Endothelial cell of umbilical vein (primary cell): ENCODE results near the gene PANK3. TPM values are rescaled to one million over a fixed set of nuclear protein-coding genes. Genes with fewer than 3 reads are reported as not detected.

Source experiments
- BruUV-seq: library from RNA; stranded (reverse); fragments of 400-500 nt; replicated peaks from 2 replicates; lab custom pipeline; 2021; lab: Mats Ljungman, UMichigan
- CTCF ChIA-PET: fragments of 300-600, 350-600 bp; sonication (Branson Sonifier 250); formaldehyde crosslinking; loops from one replicate; lab custom pipeline; 2021; ENCODE audit warnings: antibody characterized with exemption, inconsistent platforms; lab: Charles Lee
- POLR2A ChIA-PET: fragments of 300-600, 350-600 bp; sonication (Branson Sonifier 250); formaldehyde crosslinking; loops from one replicate; lab custom pipeline; 2021; ENCODE audit warnings: antibody characterized with exemption, inconsistent platforms; lab: Charles Lee
- DNase-seq: peaks from one replicate; pipeline ENCODE4 v3.0.0-alpha.2; 2011; ENCODE audit warnings: low read depth, low spot score
- FAIRE-seq: peaks from 2 replicates; lab custom pipeline; 2011; peaks lifted over from hg19 to GRCh38; lab: Jason Lieb, UNC
- H2AFZ ChIP-seq: 2 replicates; pipeline ENCODE4 v1.6.0; 2012; ENCODE audit warnings: low read depth, low read length, control low read depth, inconsistent platforms
- H3K27ac ChIP-seq: 2 replicates; pipeline ENCODE4 v1.5.1; 2011; ENCODE audit warnings: low read depth, mild to moderate bottlenecking, control low read depth, low read length, moderate library complexity; ENCODE audit not compliant: insufficient read depth
- H3K27me3 ChIP-seq, 2 experiments: 2 replicates each; pipeline versions ENCODE4 v1.6.0 to v1.6.1; 2011; ENCODE audit warnings: low read length in 2 of 2, mixed read lengths in 1 of 2; ENCODE audit not compliant: control insufficient read depth in 2 of 2, insufficient read depth in 2 of 2
- H3K36me3 ChIP-seq, 2 experiments: 2 replicates in 1 of 2; 3 replicates in 1 of 2; pipeline ENCODE4 v1.5.1; 2011; ENCODE audit warnings: low read length in 2 of 2, mild to moderate bottlenecking in 1 of 2, moderate library complexity in 1 of 2; ENCODE audit not compliant: control insufficient read depth in 2 of 2, insufficient read depth in 2 of 2; ENCODE audit errors: extremely low read depth in 1 of 2
- H3K4me1 ChIP-seq: 3 replicates; pipeline ENCODE4 v1.5.1; 2011; ENCODE audit warnings: mild to moderate bottlenecking, low read length; ENCODE audit not compliant: control insufficient read depth, insufficient read depth; ENCODE audit errors: extremely low read depth
- H3K4me2 ChIP-seq: 2 replicates; pipeline ENCODE4 v1.6.1; 2011; ENCODE audit warnings: low read length, control low read depth, mixed read lengths; ENCODE audit not compliant: insufficient read depth
- H3K4me3 ChIP-seq, 3 experiments: fragments of 200-600 bp in 1 of 3; sonication (generic), shearing (Covaris generic) in 1 of 3; replicated peaks in 1 of 3; 2 replicates each; pipeline ENCODE4 v1.5.1; 2011 to 2016; ENCODE audit warnings: control low read depth in 3 of 3, low read length in 3 of 3, mild to moderate bottlenecking in 2 of 3, inconsistent platforms in 1 of 3, low read depth in 1 of 3, moderate library complexity in 1 of 3; ENCODE audit not compliant: insufficient read depth in 1 of 3
- H3K79me2 ChIP-seq: 2 replicates; pipeline ENCODE4 v1.6.0; 2012; ENCODE audit warnings: low read length, inconsistent platforms; ENCODE audit not compliant: control insufficient read depth, insufficient read depth
- H3K9ac ChIP-seq: replicated peaks from 2 replicates; pipeline ENCODE3; 2011; ENCODE audit warnings: low read length, control low read depth; ENCODE audit not compliant: insufficient read depth; ENCODE audit errors: extremely low read depth
- H3K9me1 ChIP-seq: replicated peaks from 3 replicates; pipeline ENCODE4 v1.6.0; 2011; ENCODE audit warnings: mild to moderate bottlenecking, low read length; ENCODE audit not compliant: control insufficient read depth, insufficient read depth; ENCODE audit errors: extremely low read depth
- H3K9me3 ChIP-seq: replicated peaks from 2 replicates; pipeline ENCODE4 v1.5.1; 2012; ENCODE audit warnings: low read length, inconsistent platforms; ENCODE audit not compliant: control insufficient read depth, insufficient read depth
- H4K20me1 ChIP-seq: replicated peaks from 2 replicates; pipeline ENCODE3; 2011; ENCODE audit warnings: mild to moderate bottlenecking, low read length; ENCODE audit not compliant: control insufficient read depth, insufficient read depth; ENCODE audit errors: extremely low read depth
- EZH2 ChIP-seq: IDR thresholded peaks from 2 replicates; pipeline ENCODE4 v1.6.1; 2012; ENCODE audit warnings: borderline replicate concordance, low read depth, mild to moderate bottlenecking, moderate library complexity, low read length, inconsistent platforms; ENCODE audit not compliant: severe bottlenecking
- FOS ChIP-seq: IDR thresholded peaks from 2 replicates; pipeline ENCODE4 v1.6.1; 2011; ENCODE audit warnings: mild to moderate bottlenecking, low read length, moderate library complexity, borderline replicate concordance; ENCODE audit not compliant: insufficient read depth
- GATA2 ChIP-seq: IDR thresholded peaks from 2 replicates; pipeline ENCODE4 v1.7.0; 2011; ENCODE audit warnings: low read depth, mild to moderate bottlenecking, moderate library complexity, mixed read lengths, low read length; ENCODE audit not compliant: insufficient read length, insufficient read depth
- JUN ChIP-seq: IDR thresholded peaks from 2 replicates; pipeline ENCODE4 v1.6.1; 2011; ENCODE audit warnings: borderline replicate concordance, low read depth; ENCODE audit not compliant: insufficient read length, insufficient read depth
- MYC ChIP-seq: IDR thresholded peaks from one replicate; pipeline ENCODE4 v1.6.1; 2011; ENCODE audit warnings: mild to moderate bottlenecking, low read depth, low read length
- POLR2A ChIP-seq: IDR thresholded peaks from 2 replicates; pipeline ENCODE4 v1.6.1; 2012; ENCODE audit warnings: low read depth, mild to moderate bottlenecking, control low read depth, low read length
- POLR2AphosphoS5 ChIP-seq: IDR thresholded peaks from 2 replicates; pipeline ENCODE4 v1.6.1; 2012; ENCODE audit warnings: low read depth, mild to moderate bottlenecking, control low read depth, low read length, moderate library complexity; ENCODE audit not compliant: insufficient read depth
- dilution Hi-C: fragments of 300-500 bp; cut with MboI; formaldehyde crosslinking; loops from one replicate; pipeline ENCODE4 v1.15.0; 2019; ENCODE audit warnings: low sequenced_read_pairs; ENCODE audit not compliant: extremely low pct_ligation_motif_present
- intact Hi-C: fragments of 100-400 bp; cut with micrococcal nuclease; formaldehyde crosslinking; loops from one replicate; pipeline ENCODE4 v1.10.0; 2022
- polyA plus RNA-seq, 4 experiments: library from polyadenylated mRNA; depleted of rRNA in 3 of 4; stranded (reverse) in 3 of 4; unstranded in 1 of 4; fragments of >200 nt; gene quantifications; 2 replicates each; pipeline versions ENCODE4 v1.2.1 to v1.2.3, GENCODE V29; 2011 to 2012; ENCODE audit warnings: missing spikeins in 1 of 4
- total RNA-seq: library from RNA; stranded (reverse); gene quantifications from 2 replicates; pipeline ENCODE4 v1.2.3, GENCODE V29; 2021
- TF ChIP-seq, protein P1 (sequence below): IDR thresholded peaks from 2 replicates; pipeline ENCODE4 v1.6.1; 2011; ENCODE audit not compliant: insufficient read depth, insufficient read length
- TF ChIP-seq, protein P2 (sequence below), 2 donors: IDR thresholded peaks; 1 replicate in 1 of 2; 2 replicates in 1 of 2; pipeline ENCODE4 v1.5.1; 2011; ENCODE audit warnings: low read length in 2 of 2, mild to moderate bottlenecking in 2 of 2, moderate library complexity in 2 of 2, control low read depth in 1 of 2, inconsistent platforms in 1 of 2, low read depth in 1 of 2; ENCODE audit not compliant: insufficient read depth in 1 of 2; ENCODE audit errors: extremely low read depth in 1 of 2

PANK3 gene
- total and polyA plus RNA-seq, 2 donors (not counting 3 experiments of a cell fraction or from before 2014, with no cell fraction given) = 8.1 to 78.8 TPM

DNA sequence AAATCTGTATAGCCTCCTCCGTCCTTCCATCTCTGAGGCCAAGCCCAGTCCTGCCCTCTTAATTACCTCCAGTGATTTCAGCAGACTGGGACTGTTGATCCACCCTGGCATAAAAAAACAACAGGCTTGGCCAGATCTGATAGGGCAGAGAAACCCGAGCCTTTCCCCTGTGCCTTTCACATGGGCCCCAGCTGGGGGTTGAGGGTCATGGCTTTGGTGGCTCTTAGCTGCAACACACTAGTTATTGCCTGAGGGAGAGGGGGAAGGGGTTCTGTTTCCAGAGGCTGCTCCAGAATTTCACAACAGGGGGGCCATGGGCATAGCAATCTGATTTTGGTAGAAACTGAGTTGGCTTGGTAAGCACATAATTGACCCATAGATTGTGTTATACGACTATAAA, 21.2 kb upstream of the PANK3 start:
- Histone ChIP-seq H3K79me2 (no peaks in the 10 kb centered on the region), H3K27me3 (no peaks in the 10 kb centered on the region), H3K9ac (no peak overlapping the region), H3K9me3 (no peaks in the 10 kb centered on the region), H3K4me2 (no peak overlapping the region), H3K27ac (no peak overlapping the region), H3K9me1 (no peaks in the 10 kb centered on the region), H3K4me3 (no peak overlapping the region), H3K36me3 (no peaks in the 10 kb centered on the region), H4K20me1 (no peaks in the 10 kb centered on the region), H3K4me1 (no peaks in the 10 kb centered on the region), H2AFZ (no peak overlapping the region)
- no TSS peak for BruUV-seq
- POLR2A ChIA-PET = no interaction called here
- dilution Hi-C loops (no loop called here), intact Hi-C loops (no loop called here)
- CTCF ChIA-PET = no interaction called here
- no peak for FAIRE-seq
- no peak for TF ChIP-seq POLR2AphosphoS5
- no peak for TF ChIP-seq MYC
- TF ChIP-seq, protein P1, sequence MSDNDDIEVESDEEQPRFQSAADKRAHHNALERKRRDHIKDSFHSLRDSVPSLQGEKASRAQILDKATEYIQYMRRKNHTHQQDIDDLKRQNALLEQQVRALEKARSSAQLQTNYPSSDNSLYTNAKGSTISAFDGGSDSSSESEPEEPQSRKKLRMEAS = no peak
- no peak for TF ChIP-seq JUN
- TF ChIP-seq, protein P2, sequence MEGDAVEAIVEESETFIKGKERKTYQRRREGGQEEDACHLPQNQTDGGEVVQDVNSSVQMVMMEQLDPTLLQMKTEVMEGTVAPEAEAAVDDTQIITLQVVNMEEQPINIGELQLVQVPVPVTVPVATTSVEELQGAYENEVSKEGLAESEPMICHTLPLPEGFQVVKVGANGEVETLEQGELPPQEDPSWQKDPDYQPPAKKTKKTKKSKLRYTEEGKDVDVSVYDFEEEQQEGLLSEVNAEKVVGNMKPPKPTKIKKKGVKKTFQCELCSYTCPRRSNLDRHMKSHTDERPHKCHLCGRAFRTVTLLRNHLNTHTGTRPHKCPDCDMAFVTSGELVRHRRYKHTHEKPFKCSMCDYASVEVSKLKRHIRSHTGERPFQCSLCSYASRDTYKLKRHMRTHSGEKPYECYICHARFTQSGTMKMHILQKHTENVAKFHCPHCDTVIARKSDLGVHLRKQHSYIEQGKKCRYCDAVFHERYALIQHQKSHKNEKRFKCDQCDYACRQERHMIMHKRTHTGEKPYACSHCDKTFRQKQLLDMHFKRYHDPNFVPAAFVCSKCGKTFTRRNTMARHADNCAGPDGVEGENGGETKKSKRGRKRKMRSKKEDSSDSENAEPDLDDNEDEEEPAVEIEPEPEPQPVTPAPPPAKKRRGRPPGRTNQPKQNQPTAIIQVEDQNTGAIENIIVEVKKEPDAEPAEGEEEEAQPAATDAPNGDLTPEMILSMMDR (IDR thresholded peaks at IDR 0.05; ENCODE audit: extremely low read depth in 1 of 2, insufficient read depth in 1 of 2, low read depth in 1 of 2, low read length in 2 of 2) = no peak
- no peak for TF ChIP-seq POLR2A
- no peak for TF ChIP-seq GATA2
- no peak for TF ChIP-seq EZH2
- no peak for TF ChIP-seq FOS
- no peak for DNase-seq
